Neural cell (in vitro differentiated cells): Measurements from ENCODE around the gene GALNT10. TPM values are rescaled to one million over a fixed set of nuclear protein-coding genes. Genes with fewer than 3 reads are reported as not detected.

Source experiments
- H2AFZ ChIP-seq: fragments of 200-600, 300-800 bp; sonication (generic), shearing (Covaris generic); 2 replicates; pipeline ENCODE4 v1.6.0; 2014; ENCODE audit warnings: low read depth, mild to moderate bottlenecking, antibody characterized with exemption, low read length, moderate library complexity
- H3F3A ChIP-seq: fragments of 200-600 bp; shearing (Covaris generic); 2 replicates; pipeline ENCODE4 v1.6.1; 2016; ENCODE audit warnings: mild to moderate bottlenecking, moderate library complexity, mixed read lengths, antibody characterized with exemption, low read length; ENCODE audit not compliant: insufficient read depth, poor library complexity, severe bottlenecking
- H3K27ac ChIP-seq: fragments of 200-600, 300-800 bp; sonication (generic), shearing (Covaris generic); 2 replicates; pipeline ENCODE4 v1.5.1; 2014; ENCODE audit warnings: mild to moderate bottlenecking, low read length, moderate library complexity
- H3K27me3 ChIP-seq: fragments of 300-800, 200-600 bp; sonication (generic), shearing (Covaris generic); 2 replicates; pipeline ENCODE4 v1.6.0; 2014; ENCODE audit warnings: mild to moderate bottlenecking, low read depth, low read length, moderate library complexity; ENCODE audit not compliant: insufficient read depth
- H3K36me3 ChIP-seq: fragments of 300-800, 200-600 bp; sonication (generic), shearing (Covaris generic); 2 replicates; pipeline ENCODE4 v1.5.1; 2014; ENCODE audit warnings: mild to moderate bottlenecking, antibody characterized with exemption, low read length, moderate library complexity; ENCODE audit not compliant: insufficient read depth
- H3K4me2 ChIP-seq: fragments of 300-800, 200-600 bp; sonication (generic), shearing (Covaris generic); 2 replicates; pipeline ENCODE4 v1.6.0; 2014; ENCODE audit warnings: mild to moderate bottlenecking, low read length
- H3K4me3 ChIP-seq: fragments of 300-800, 200-600 bp; sonication (generic), shearing (Covaris generic); 2 replicates; pipeline ENCODE4 v1.5.1; 2014; ENCODE audit warnings: mild to moderate bottlenecking, low read length, moderate library complexity
- H3K79me2 ChIP-seq: fragments of 200-600 bp; shearing (Covaris generic); replicated peaks from 2 replicates; pipeline ENCODE4 v1.6.0; 2014; ENCODE audit warnings: mild to moderate bottlenecking, low read length, moderate library complexity; ENCODE audit not compliant: insufficient read depth
- H3K9ac ChIP-seq: fragments of 300-800, 200-600 bp; sonication (generic), shearing (Covaris generic); 2 replicates; pipeline ENCODE4 v1.6.1; 2016; ENCODE audit warnings: mild to moderate bottlenecking, low read length, mixed read lengths
- H3K9me2 ChIP-seq: fragments of 200-600 bp; shearing (Covaris generic); 2 replicates; pipeline ENCODE4 v1.6.1; 2016; ENCODE audit warnings: mild to moderate bottlenecking, low read length, mixed read lengths; ENCODE audit not compliant: insufficient read depth
- H3K9me3 ChIP-seq: fragments of 200-600, 300-800 bp; sonication (generic), shearing (Covaris generic); 2 replicates; pipeline ENCODE4 v1.6.1; 2016; ENCODE audit warnings: mild to moderate bottlenecking, mixed run types, low read length, moderate library complexity, mixed read lengths
- H4K20me1 ChIP-seq: fragments of 200-600 bp; shearing (Covaris generic); 2 replicates; pipeline ENCODE4 v1.6.1; 2016; ENCODE audit warnings: mild to moderate bottlenecking, mixed run types; ENCODE audit not compliant: insufficient read depth
- CTCF ChIP-seq: fragments of 450-650 bp; IDR thresholded peaks from 2 replicates; pipeline ENCODE4 v1.5.1; 2014; ENCODE audit warnings: antibody characterized with exemption, mild to moderate bottlenecking, moderate library complexity; ENCODE audit not compliant: poor library complexity, severe bottlenecking
- EP300 ChIP-seq: fragments of 450-650 bp; conservative IDR thresholded peaks from 2 replicates; pipeline ENCODE4 v1.6.1; 2014; ENCODE audit warnings: antibody characterized with exemption, mild to moderate bottlenecking, moderate library complexity; ENCODE audit not compliant: poor library complexity, severe bottlenecking
- EZH2 ChIP-seq: fragments of 200-600, 300-800 bp; shearing (Covaris generic), sonication (generic); IDR thresholded peaks from 2 replicates; pipeline ENCODE4 v1.6.1; 2014; ENCODE audit warnings: antibody characterized with exemption, low read length, borderline replicate concordance, mild to moderate bottlenecking; ENCODE audit not compliant: insufficient read depth, poor library complexity, severe bottlenecking
- MXI1 ChIP-seq: fragments of 450-650 bp; conservative IDR thresholded peaks from 2 replicates; pipeline ENCODE4 v1.6.1; 2014; ENCODE audit warnings: antibody characterized with exemption, mild to moderate bottlenecking; ENCODE audit not compliant: poor library complexity, severe bottlenecking
- POLR2AphosphoS5 ChIP-seq: IDR thresholded peaks from 2 replicates; pipeline ENCODE4 v1.6.1; 2012
- RAD21 ChIP-seq: fragments of 450-650 bp; conservative IDR thresholded peaks from 2 replicates; pipeline ENCODE4 v1.6.1; 2014; ENCODE audit warnings: antibody characterized with exemption, mild to moderate bottlenecking, moderate library complexity
- SMC3 ChIP-seq: fragments of 450-650 bp; conservative IDR thresholded peaks from 2 replicates; pipeline ENCODE4 v1.6.1; 2014; ENCODE audit warnings: antibody characterized with exemption, mild to moderate bottlenecking, moderate library complexity; ENCODE audit not compliant: poor library complexity
- TAF1 ChIP-seq: IDR thresholded peaks from 2 replicates; pipeline ENCODE4 v1.6.1; 2012; ENCODE audit warnings: low read depth
- polyA plus RNA-seq: library from polyadenylated mRNA; depleted of rRNA; stranded (reverse); fragments of >200 nt; gene quantifications from 2 replicates; pipeline ENCODE4 v1.2.3, GENCODE V29; 2014
- TF ChIP-seq, protein P1 (sequence below): IDR thresholded peaks from 2 replicates; pipeline ENCODE4 v1.6.1; 2012; ENCODE audit warnings: borderline replicate concordance

GALNT10 gene
- polyA plus RNA-seq, 1 donor from 2014 or later = 3.1 TPM

DNA sequence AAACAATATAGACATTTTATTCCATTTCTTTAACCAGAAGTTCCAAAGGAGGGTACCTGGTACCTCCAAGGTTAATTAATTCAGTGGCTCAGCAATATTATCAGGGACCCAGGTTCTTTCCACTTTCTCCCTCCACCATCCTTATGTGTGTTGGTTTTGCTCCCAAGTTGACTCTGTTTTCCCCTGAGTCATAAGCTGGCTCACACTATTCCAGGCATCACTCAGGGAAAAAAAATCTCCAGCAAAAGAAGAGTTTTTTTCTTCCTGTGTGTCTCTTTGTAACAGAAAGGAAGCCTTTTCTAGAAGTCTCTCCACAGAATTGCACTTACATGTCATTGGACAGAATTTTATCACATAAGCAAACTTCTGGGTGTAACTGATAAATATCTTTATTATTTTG lies 31.2 kb upstream of the GALNT10 start:
- no peaks in the 10 kb centered on the region for H3K79me2 ChIP-seq
- no peaks in the 10 kb centered on the region for H3K36me3 ChIP-seq
- H3K27ac ChIP-seq = no peak overlapping the region
- no peaks in the 10 kb centered on the region for H3K9me3 ChIP-seq
- H3K9me2 ChIP-seq = no peaks in the 10 kb centered on the region
- H3K4me3 ChIP-seq = no peak overlapping the region
- H3K4me2 ChIP-seq = no peak overlapping the region
- H3K27me3 ChIP-seq = no peaks in the 10 kb centered on the region
- H3K9ac ChIP-seq = no peak overlapping the region
- H4K20me1 ChIP-seq = no peaks in the 10 kb centered on the region
- H3F3A ChIP-seq = no peaks in the 10 kb centered on the region
- no peak overlapping the region for H2AFZ ChIP-seq
- no peak for TF ChIP-seq EP300
- no peak for TF ChIP-seq EZH2
- TF ChIP-seq POLR2AphosphoS5 = no peak
- no peak for TF ChIP-seq MXI1

- Histone ChIP-seq H3F3A (no peaks in the 10 kb centered on the region), H3K27ac (no peak overlapping the region), H3K79me2 (no peaks in the 10 kb centered on the region), H3K9ac (no peak overlapping the region), H2AFZ (no peak overlapping the region), H4K20me1 (no peaks in the 10 kb centered on the region), H3K4me3 (no peak overlapping the region), H3K9me2 (no peaks in the 10 kb centered on the region), H3K9me3 (no peaks in the 10 kb centered on the region), H3K36me3 (no peaks in the 10 kb centered on the region), H3K27me3 (no peaks in the 10 kb centered on the region), H3K4me2 (no peak overlapping the region)
- TF ChIP-seq SMC3 = no peak
- TF ChIP-seq, protein P1, sequence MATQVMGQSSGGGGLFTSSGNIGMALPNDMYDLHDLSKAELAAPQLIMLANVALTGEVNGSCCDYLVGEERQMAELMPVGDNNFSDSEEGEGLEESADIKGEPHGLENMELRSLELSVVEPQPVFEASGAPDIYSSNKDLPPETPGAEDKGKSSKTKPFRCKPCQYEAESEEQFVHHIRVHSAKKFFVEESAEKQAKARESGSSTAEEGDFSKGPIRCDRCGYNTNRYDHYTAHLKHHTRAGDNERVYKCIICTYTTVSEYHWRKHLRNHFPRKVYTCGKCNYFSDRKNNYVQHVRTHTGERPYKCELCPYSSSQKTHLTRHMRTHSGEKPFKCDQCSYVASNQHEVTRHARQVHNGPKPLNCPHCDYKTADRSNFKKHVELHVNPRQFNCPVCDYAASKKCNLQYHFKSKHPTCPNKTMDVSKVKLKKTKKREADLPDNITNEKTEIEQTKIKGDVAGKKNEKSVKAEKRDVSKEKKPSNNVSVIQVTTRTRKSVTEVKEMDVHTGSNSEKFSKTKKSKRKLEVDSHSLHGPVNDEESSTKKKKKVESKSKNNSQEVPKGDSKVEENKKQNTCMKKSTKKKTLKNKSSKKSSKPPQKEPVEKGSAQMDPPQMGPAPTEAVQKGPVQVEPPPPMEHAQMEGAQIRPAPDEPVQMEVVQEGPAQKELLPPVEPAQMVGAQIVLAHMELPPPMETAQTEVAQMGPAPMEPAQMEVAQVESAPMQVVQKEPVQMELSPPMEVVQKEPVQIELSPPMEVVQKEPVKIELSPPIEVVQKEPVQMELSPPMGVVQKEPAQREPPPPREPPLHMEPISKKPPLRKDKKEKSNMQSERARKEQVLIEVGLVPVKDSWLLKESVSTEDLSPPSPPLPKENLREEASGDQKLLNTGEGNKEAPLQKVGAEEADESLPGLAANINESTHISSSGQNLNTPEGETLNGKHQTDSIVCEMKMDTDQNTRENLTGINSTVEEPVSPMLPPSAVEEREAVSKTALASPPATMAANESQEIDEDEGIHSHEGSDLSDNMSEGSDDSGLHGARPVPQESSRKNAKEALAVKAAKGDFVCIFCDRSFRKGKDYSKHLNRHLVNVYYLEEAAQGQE = no peak
- no peak for TF ChIP-seq EZH2
- no peak for TF ChIP-seq RAD21
- TF ChIP-seq EP300 = no peak
- TF ChIP-seq TAF1 = no peak
- TF ChIP-seq MXI1 = no peak
- no peak for TF ChIP-seq CTCF
- TF ChIP-seq POLR2AphosphoS5 = no peak
These were observed 27.9 kb upstream of the GALNT10 start for GRCh38 chr5:154162539-154163151.
